ENCODE data around the gene ANKRD24. TPM values are rescaled to one million over a fixed set of nuclear protein-coding genes. Genes with fewer than 3 reads are reported as not detected.
"Not testable (repeated sequence)": the region's sequence is repeated elsewhere in the genome, so short reads cannot be mapped to it uniquely, and the experiment has no call there.

ANKRD24 gene
- total RNA-seq, 1 donor from 2014 or later = 0.26 TPM

- DNase-seq (ENCODE audit: low read depth) (no peak), FAIRE-seq (no peak)
- no peak for TF ChIP-seq CTCF (IDR thresholded peaks at IDR 0.05; ENCODE audit: insufficient read depth, low read length, severe bottlenecking)
- Histone ChIP-seq H3K4me3 (ENCODE audit: low read depth, low read length) (no peak overlapping the region), H3K36me3 (ENCODE audit: control insufficient read depth, insufficient read depth, low read length) (no peaks in the 10 kb centered on the region), H3K27me3 (ENCODE audit: control insufficient read depth, insufficient read depth, low read length) (no peaks in the 10 kb centered on the region)
These were observed 27.7 kb upstream of the ANKRD24 start for GRCh38 chr19:4154571-4155312.

GRCh38 chr19:4157164-4157563, 25.3 kb upstream of the ANKRD24 start:
- FAIRE-seq (no peak), DNase-seq (ENCODE audit: low read depth) (no peak)
- no peaks in the 10 kb centered on the region for H3K27me3 ChIP-seq (ENCODE audit: control insufficient read depth, insufficient read depth, low read length)
- H3K4me3 ChIP-seq (ENCODE audit: low read depth, low read length) = no peak overlapping the region
- TF ChIP-seq CTCF (IDR thresholded peaks at IDR 0.05; ENCODE audit: insufficient read depth, low read length, severe bottlenecking) = no peak
- H3K36me3 ChIP-seq (ENCODE audit: control insufficient read depth, insufficient read depth, low read length) = no peaks in the 10 kb centered on the region

- H3K27me3 ChIP-seq (ENCODE audit: control insufficient read depth, insufficient read depth, low read length); DNase-seq (ENCODE audit: low read depth); H3K36me3 ChIP-seq (ENCODE audit: control insufficient read depth, insufficient read depth, low read length); FAIRE-seq; H3K4me3 ChIP-seq (ENCODE audit: low read depth, low read length): not testable (repeated sequence)
These were observed 24.5 kb upstream of the ANKRD24 start for GRCh38 chr19:4157971-4158370.

GRCh38 chr19:4161415-4162077, 20.9 kb upstream of the ANKRD24 start:
- FAIRE-seq (no peak), DNase-seq (ENCODE audit: low read depth) (no peak)
- TF ChIP-seq CTCF (IDR thresholded peaks at IDR 0.05; ENCODE audit: insufficient read depth, low read length, severe bottlenecking) = no peak

GRCh38 chr19:4164262-4164661, 18.2 kb upstream of the ANKRD24 start:
- TF ChIP-seq CTCF (IDR thresholded peaks at IDR 0.05; ENCODE audit: insufficient read depth, low read length, severe bottlenecking) = no peak
- no peaks in the 10 kb centered on the region for H3K27me3 ChIP-seq (ENCODE audit: control insufficient read depth, insufficient read depth, low read length)
- no peak for FAIRE-seq
- no peak for DNase-seq (ENCODE audit: low read depth)
- no peak overlapping the region for H3K4me3 ChIP-seq (ENCODE audit: low read depth, low read length)
- no peaks in the 10 kb centered on the region for H3K36me3 ChIP-seq (ENCODE audit: control insufficient read depth, insufficient read depth, low read length)

More at GRCh38 chr19:4161415-4162077, 20.9 kb upstream of the ANKRD24 start:
- no peaks in the 10 kb centered on the region for H3K27me3 ChIP-seq (ENCODE audit: control insufficient read depth, insufficient read depth, low read length)
- H3K36me3 ChIP-seq (ENCODE audit: control insufficient read depth, insufficient read depth, low read length) = no peaks in the 10 kb centered on the region
- no peak overlapping the region for H3K4me3 ChIP-seq (ENCODE audit: low read depth, low read length)

GRCh38 chr19:4171676-4172075, 10.8 kb upstream of the ANKRD24 start:
- Histone ChIP-seq H3K36me3 (ENCODE audit: control insufficient read depth, insufficient read depth, low read length) (peaks cover 3% of the 10 kb centered on the region), H3K4me3 (ENCODE audit: low read depth, low read length) (no peak overlapping the region), H3K27me3 (ENCODE audit: control insufficient read depth, insufficient read depth, low read length) (no peaks in the 10 kb centered on the region)
- TF ChIP-seq CTCF (IDR thresholded peaks at IDR 0.05; ENCODE audit: insufficient read depth, low read length, severe bottlenecking) = no peak
- DNase-seq (ENCODE audit: low read depth) (no peak), FAIRE-seq (no peak)

Data from bronchial epithelial cell (primary cell).